K562 (cell line): ENCODE data around the gene ZMYND8. TPM values are rescaled to one million over a fixed set of nuclear protein-coding genes. Genes with fewer than 3 reads are reported as not detected.

Source experiments
- CHAMP1 ChIP-seq: fragments of 450-650 bp; IDR thresholded peaks from 2 replicates; pipeline ENCODE4 v1.6.1; 2016; ENCODE audit warnings: mild to moderate bottlenecking
- KDM1A ChIP-seq, 2 experiments: fragments of 450-650 bp; IDR thresholded peaks; 2 replicates each; pipeline ENCODE4 v1.6.1; 2016; ENCODE audit warnings: mild to moderate bottlenecking in 2 of 2
- MTA2 ChIP-seq: fragments of 450-650 bp; IDR thresholded peaks from 2 replicates; pipeline ENCODE4 v1.6.1; 2016; ENCODE audit warnings: low read depth
- PKNOX1 ChIP-seq: fragments of 450-650 bp; IDR thresholded peaks from 2 replicates; pipeline ENCODE4 v1.6.1; 2016
- POLR3G ChIP-seq: IDR thresholded peaks from 2 replicates; pipeline ENCODE4 v1.6.1; 2011; ENCODE audit not compliant: insufficient read length, insufficient replicate concordance; ENCODE audit errors: extremely low read depth
- SMAD3 ChIP-seq: fragments of 450-650 bp; formaldehyde crosslinking; conservative IDR thresholded peaks from 2 replicates; pipeline ENCODE4 v1.4.0; 2020; ENCODE audit warnings: mild to moderate bottlenecking
- SP1 ChIP-seq: sonication (generic); formaldehyde crosslinking; IDR thresholded peaks from 2 replicates; pipeline ENCODE4 v1.8.1; 2022; ENCODE audit warnings: mild to moderate bottlenecking, missing genetic modification reagents
- ZHX1 ChIP-seq: fragments of 150-350 bp; conservative IDR thresholded peaks from 2 replicates; pipeline ENCODE4 v1.6.1; 2014; ENCODE audit warnings: low read length
- ZNF174 ChIP-seq: fragments of 250-450 bp; sonication (Bioruptor Pico); IDR thresholded peaks from 2 replicates; pipeline ENCODE4 v1.4.0; 2020; ENCODE audit warnings: mild to moderate bottlenecking
- ZNF324 ChIP-seq: fragments of 250-450 bp; sonication (Bioruptor Pico); IDR thresholded peaks from 2 replicates; pipeline ENCODE4 v1.4.0; 2020; ENCODE audit warnings: mild to moderate bottlenecking
- ZNF592 ChIP-seq: fragments of 450-650 bp; IDR thresholded peaks from 2 replicates; pipeline ENCODE4 v1.6.1; 2017; ENCODE audit warnings: antibody characterized with exemption, mild to moderate bottlenecking
- ZNF740 ChIP-seq, 3 experiments: fragments of 200-800 bp in 1 of 3; sonication (Bioruptor generic) in 1 of 3; sonication (generic) in 1 of 3; formaldehyde crosslinking in 1 of 3; IDR thresholded peaks; 2 replicates each; pipeline versions ENCODE4 v1.6.1 to v1.8.0; 2016 to 2022; ENCODE audit warnings: mild to moderate bottlenecking in 2 of 3, missing compliant biosample characterization in 2 of 3, missing genetic modification characterization in 2 of 3, missing genetic modification reagents in 1 of 3
- polyA plus RNA-seq, 8 experiments: library from polyadenylated mRNA; depleted of rRNA in 4 of 8; stranded (reverse) in 5 of 8; unstranded in 3 of 8; fragments of >200 nt; fragmentation: Nextera tagmentation in 2 of 8; fragmentation: Illumina TruSeq in 1 of 8; extraction: Ambion mirVana in 2 of 8; extraction: Trizol in 1 of 8; gene quantifications; 2 replicates each; pipeline versions ENCODE4 v1.2.1 to v1.2.3, GENCODE V29; 2011 to 2014; ENCODE audit warnings: inconsistent platforms in 1 of 8, missing spikeins in 1 of 8
- total RNA-seq, 7 experiments: library from RNA; depleted of rRNA in 6 of 7; stranded (reverse); fragments of >200 nt in 6 of 7; fragmentation: Illumina TruSeq in 2 of 7; extraction: Trizol in 2 of 7; gene quantifications; 2 replicates each; pipeline versions ENCODE4 v1.2.1 to v1.2.3, GENCODE V29; 2011 to 2021; ENCODE audit warnings: low replicate concordance in 1 of 7

Gene ZMYND8
- total and polyA plus RNA-seq, 9 of the 15 experiments (the other 6 are each of a cell fraction or from before 2014, with no cell fraction given), result 31.8 to 148 (median 71.9) TPM

- TF ChIP-seq ZNF592, result no peak
- TF ChIP-seq SP1 (CRISPR knock-in tag), result no peak
- 0 out of 2 replicates have a peak, but pooled peaks have one; percentile 10 for TF ChIP-seq SMAD3 (CRISPR knock-in tag)
- TF ChIP-seq MTA2, result no peak
- no peak for TF ChIP-seq ZNF174
- TF ChIP-seq POLR3G, result no peak
- TF ChIP-seq KDM1A (IDR thresholded peaks at IDR 0.05), result no peak
- TF ChIP-seq ZHX1, result peak; percentile 52; the same call in 1 of the 2 replicates
- TF ChIP-seq CHAMP1, result no peak
- no peak for TF ChIP-seq ZNF324 (CRISPR knock-in tag)
- no peak for TF ChIP-seq PKNOX1
- TF ChIP-seq ZNF740 (CRISPR knock-in tag; IDR thresholded peaks at IDR 0.05), result peak; percentile 76; the same call in 1 of the 2 replicates
- no peak for TF ChIP-seq ZNF740 (tag; IDR thresholded peaks at IDR 0.05)
Measured at GRCh38 chr20:47351643-47352331, 4.7 kb downstream of the ZMYND8 start (continued).
